T47D (cell line): ENCODE results near the gene SLC26A2.

ENCODE experiments used
- DNase-seq, 2 experiments: peaks; one replicate each; pipeline versions ENCODE4 v3.0.0 to v3.0.0-alpha.2; 2011 to 2012; ENCODE audit warnings: low read depth in 1 of 2, low spot score in 1 of 2
- JUND ChIP-seq: IDR thresholded peaks from 2 replicates; pipeline ENCODE4 v1.6.1; 2012; ENCODE audit warnings: low read depth
- in situ Hi-C: cut with HindIII; loops from 2 replicates; pipeline ENCODE4 v1.10.0; 2016; ENCODE audit warnings: low sequenced_read_pairs, low pct_unique_long_range_greater_than_20kb

Gene SLC26A2

DNA sequence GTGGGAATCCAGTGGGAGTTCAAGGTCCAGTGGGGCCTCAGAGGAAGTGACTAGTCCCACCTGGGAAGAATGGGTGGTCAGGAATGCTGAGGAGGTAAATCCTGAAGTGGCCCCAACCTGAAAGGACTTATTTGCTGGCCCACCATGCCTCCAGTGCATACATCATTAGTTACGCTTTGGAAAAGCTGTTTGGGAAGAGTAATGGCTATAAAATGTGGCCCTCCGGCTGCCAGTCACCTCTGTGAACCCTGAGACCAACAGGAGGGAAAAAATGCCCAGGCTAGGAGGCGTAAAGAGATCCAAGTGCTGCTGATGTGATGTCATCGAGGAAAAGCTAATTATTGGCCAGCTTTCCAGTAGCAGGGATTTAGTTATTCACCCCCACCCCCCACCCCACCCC lies 2.7 kb upstream of the SLC26A2 start:
- no peak for TF ChIP-seq JUND
- in situ Hi-C loops: no loop called here
- no peak for DNase-seq

DNA sequence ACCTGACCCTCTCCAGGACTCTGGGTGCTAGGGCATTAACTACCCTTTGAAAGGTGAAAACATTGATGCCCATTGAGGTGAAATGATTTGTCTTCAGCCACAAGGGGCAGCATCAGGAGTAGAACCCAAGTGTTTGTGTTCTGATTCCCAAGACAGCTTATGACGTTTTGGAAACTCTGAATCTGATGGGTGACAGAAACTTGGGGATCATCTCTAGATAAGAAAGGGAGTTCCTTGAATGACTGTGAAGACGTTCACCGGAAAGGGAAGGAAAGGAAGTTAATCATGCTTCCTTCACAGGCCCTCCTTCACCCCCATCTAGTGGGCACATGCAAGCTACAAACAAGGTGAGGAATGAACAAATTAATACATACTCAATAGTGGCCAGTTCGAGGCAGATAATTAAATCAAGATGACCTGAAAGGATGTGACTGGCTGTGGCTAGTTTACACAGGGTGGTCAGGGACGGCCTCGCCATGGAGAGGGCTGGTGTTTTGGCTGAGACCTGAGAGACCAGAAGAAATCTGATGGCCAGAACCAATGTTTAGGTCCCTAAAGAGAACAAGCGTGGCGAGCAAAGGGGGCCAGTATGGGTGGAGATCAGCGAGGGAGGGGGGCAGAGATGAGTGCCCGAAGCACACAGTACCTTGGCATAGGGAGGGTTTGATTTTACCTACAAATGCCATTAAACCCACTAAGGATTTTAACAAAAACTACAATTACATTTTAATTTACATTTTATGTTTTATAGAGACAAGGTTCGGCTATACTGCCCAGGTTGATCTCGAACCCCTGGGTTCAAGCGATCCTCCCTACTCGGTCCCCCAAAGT lies 937 bp upstream of the SLC26A2 start:
- peak in 1 of 2 experiments; percentile 67 for DNase-seq

DNA sequence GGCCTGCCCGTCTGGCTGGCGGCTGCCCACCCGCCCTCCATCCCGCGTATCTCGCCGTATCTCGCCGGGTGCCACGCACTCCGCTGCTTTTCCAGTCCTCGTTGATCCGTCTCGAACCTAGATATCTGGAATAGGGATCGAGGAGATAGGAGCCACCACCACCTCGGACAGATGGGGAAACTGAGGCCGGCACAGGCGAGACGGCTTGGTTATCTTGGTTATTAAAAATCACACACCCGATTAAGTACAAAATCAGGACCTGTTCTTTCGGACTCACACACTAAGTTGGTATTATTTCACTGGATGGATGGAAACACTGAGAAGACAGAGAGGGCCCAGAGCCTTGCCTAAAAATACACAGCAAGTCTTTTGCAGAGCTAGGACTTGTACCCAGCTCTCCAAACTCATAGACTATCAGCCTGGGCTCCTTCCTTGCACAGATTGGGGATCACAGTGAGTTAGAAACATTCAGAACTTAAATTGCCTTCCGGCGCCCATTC lies 678 bp downstream of the SLC26A2 start:
- no peak for DNase-seq
- in situ Hi-C loops: no loop called here

More for the DNA sequence above, 937 bp upstream of the SLC26A2 start:
- in situ Hi-C loops: no loop called here
- TF ChIP-seq JUND: no peak

DNA sequence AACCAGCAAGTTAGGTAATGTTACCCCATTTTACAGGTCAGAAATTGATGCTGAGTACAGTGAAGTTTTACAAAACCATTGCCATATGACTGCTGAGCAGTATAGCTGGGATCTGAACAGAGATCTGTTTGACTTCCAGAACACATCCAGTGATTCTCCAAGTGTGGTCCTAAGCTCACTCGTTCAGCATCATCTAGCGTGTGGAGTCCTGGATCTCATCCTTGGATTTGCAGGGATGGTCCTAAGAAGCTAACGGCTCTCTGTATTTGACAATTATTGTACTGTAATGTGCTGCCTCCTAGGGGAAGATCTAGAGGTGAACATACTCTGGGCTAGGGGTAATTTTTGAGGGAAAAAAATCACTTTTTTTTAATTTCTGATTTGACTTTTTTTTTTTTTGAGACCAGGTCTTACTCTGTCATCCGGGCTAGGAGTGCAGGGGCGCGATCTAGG lies 1.4 kb downstream of the SLC26A2 start:
- TF ChIP-seq JUND: no peak
- peak in 1 of 2 experiments; percentile 57 for DNase-seq
- in situ Hi-C loops: no loop called here

More for the DNA sequence above, 678 bp downstream of the SLC26A2 start:
- no peak for TF ChIP-seq JUND

GRCh38 chr5:149962601-149963300 lies 2.2 kb downstream of the SLC26A2 start:
- no peak for DNase-seq
- in situ Hi-C loops: no loop called here
- no peak for TF ChIP-seq JUND

GRCh38 chr5:149963729-149964128 lies 3.2 kb downstream of the SLC26A2 start:
- no peak for TF ChIP-seq JUND
- no peak for DNase-seq
- in situ Hi-C loops: no loop called here

GRCh38 chr5:149966946-149967345 lies 6.4 kb downstream of the SLC26A2 start:
- in situ Hi-C loops: no loop called here
- DNase-seq: no peak
- TF ChIP-seq JUND: no peak

- in situ Hi-C loops: no loop called here
- no peak for DNase-seq
- no peak for TF ChIP-seq JUND
Observed at GRCh38 chr5:149969181-149969930, 8.8 kb downstream of the SLC26A2 start.

DNA sequence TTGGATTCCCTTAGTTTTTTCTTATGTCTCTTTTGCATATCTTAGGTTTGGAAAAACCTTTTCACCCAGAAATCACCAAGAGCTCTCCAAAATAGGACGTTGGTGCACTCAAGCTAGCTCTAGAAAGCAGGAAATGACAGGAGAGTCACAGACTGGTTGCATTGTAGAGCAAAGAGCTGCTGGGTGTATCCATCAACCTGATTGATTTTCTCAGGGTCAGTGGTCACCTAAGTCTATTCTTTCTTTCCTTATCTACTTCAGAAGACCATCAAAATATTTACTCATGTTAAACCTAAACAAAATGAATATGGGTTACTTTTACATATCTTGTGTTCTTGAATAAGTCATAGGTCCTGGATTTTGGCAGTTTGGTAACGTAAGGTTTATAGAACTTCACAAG lies 14.9 kb downstream of the SLC26A2 start:
- no peak for TF ChIP-seq JUND
- DNase-seq: no peak
- in situ Hi-C loops: no loop called here

DNA sequence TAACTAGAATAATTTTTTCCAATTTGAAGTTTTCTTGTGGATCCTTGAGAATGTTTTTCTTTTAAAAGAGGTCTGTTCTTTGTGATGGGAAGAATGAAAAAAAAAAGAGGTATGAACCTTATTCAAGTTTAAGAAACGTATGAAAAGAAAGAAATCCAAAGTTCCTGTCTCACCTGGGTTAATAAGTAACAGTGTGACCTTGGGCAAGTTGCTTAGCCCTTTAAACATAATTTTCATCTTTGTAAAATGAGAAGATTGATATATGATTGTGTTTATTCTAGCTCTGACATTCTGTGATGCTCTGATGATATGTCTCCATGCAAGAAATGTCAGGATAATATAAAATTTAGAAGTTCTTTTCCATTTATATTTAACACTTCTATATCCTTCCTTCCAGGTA lies 19.3 kb downstream of the SLC26A2 start:
- in situ Hi-C loops: no loop called here
- TF ChIP-seq JUND: no peak
- DNase-seq: no peak

DNA sequence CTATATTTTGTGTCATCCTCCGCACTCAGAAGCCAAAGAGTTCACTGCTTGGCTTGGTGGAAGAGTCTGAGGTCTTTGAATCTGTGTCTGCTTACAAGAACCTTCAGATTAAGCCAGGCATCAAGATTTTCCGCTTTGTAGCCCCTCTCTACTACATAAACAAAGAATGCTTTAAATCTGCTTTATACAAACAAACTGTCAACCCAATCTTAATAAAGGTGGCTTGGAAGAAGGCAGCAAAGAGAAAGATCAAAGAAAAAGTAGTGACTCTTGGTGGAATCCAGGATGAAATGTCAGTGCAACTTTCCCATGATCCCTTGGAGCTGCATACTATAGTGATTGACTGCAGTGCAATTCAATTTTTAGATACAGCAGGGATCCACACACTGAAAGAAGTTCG lies 20.6 kb downstream of the SLC26A2 start:
- no peak for TF ChIP-seq JUND
- DNase-seq: no peak
- in situ Hi-C loops: no loop called here

DNA sequence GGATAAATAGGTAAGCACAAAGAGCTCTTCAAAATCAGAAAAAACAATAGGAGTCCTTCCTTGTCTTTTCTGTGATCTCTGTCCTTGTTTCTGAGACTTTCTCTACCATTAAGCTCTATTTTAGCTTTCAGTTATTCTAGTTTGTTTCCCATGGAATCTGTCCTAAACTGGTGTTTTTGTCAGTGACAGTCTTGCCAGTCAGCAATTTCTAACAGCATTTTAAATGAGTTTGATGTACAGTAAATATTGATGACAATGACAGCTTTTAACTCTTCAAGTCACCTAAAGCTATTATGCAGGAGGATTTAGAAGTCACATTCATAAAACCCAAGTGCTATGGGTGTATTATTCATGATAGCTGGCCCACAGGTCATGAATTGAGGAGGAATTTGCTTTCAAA lies 21.9 kb downstream of the SLC26A2 start:
- no peak for DNase-seq
- TF ChIP-seq JUND: no peak
- in situ Hi-C loops: no loop called here
